ENCODE measurements around the gene AFAP1L1.

The AFAP1L1 gene

GRCh38 chr5:149355688-149356087 is 84.0 kb downstream of the AFAP1L1 start:
- DNase-seq = no peak

- no peak for DNase-seq
These were observed 84.7 kb downstream of the AFAP1L1 start for GRCh38 chr5:149356391-149356790.

- peak; percentile 88 to 92 for DNase-seq
These were observed 86.0 kb downstream of the AFAP1L1 start, which contains the start of gene PCYOX1L for GRCh38 chr5:149357370-149358293. Gene PCYOX1L (plus strand): TSS chr5:149358046. CDS start chr5:149358069, 23 bp downstream.

GRCh38 chr5:149358294-149358651 is 86.6 kb downstream of the AFAP1L1 start:
- peak in 1 of 2 experiments; percentile 11 for DNase-seq

GRCh38 chr5:149358868-149359495 is 87.3 kb downstream of the AFAP1L1 start:
- DNase-seq = no peak

GRCh38 chr5:149360272-149360671 is 88.6 kb downstream of the AFAP1L1 start:
- DNase-seq = no peak

GRCh38 chr5:149362541-149362940 is 90.9 kb downstream of the AFAP1L1 start:
- no peak for DNase-seq

GRCh38 chr5:149363358-149363757 is 91.7 kb downstream of the AFAP1L1 start:
- DNase-seq = no peak

GRCh38 chr5:149363936-149364335 is 92.3 kb downstream of the AFAP1L1 start:
- DNase-seq = no peak

- no peak for DNase-seq
These were observed 93.1 kb downstream of the AFAP1L1 start for GRCh38 chr5:149364719-149365118.

GRCh38 chr5:149365418-149365817 is 93.8 kb downstream of the AFAP1L1 start:
- no peak for DNase-seq

GRCh38 chr5:149366169-149366729 is 94.6 kb downstream of the AFAP1L1 start:
- DNase-seq = no peak

GRCh38 chr5:149367249-149367971 is 95.8 kb downstream of the AFAP1L1 start:
- DNase-seq = peak; percentile 26 to 67

- DNase-seq = no peak
These were observed 96.5 kb downstream of the AFAP1L1 start for GRCh38 chr5:149367972-149368645.

GRCh38 chr5:149370878-149371277 is 99.2 kb downstream of the AFAP1L1 start:
- peak in 1 of 2 experiments; percentile 6 for DNase-seq

- DNase-seq = peak; percentile 28 to 63
These were observed 99.8 kb downstream of the AFAP1L1 start for GRCh38 chr5:149371296-149371962.

- DNase-seq = no peak
These were observed 100.6 kb downstream of the AFAP1L1 start for GRCh38 chr5:149372076-149372795.

GRCh38 chr5:149372932-149373331 is 101.3 kb downstream of the AFAP1L1 start:
- no peak for DNase-seq

GRCh38 chr5:149374303-149374702 is 102.6 kb downstream of the AFAP1L1 start:
- DNase-seq = no peak

- DNase-seq = no peak
These were observed 103.1 kb downstream of the AFAP1L1 start for GRCh38 chr5:149374801-149375200.

GRCh38 chr5:149375434-149375833 is 103.8 kb downstream of the AFAP1L1 start:
- DNase-seq = no peak
